GM12875 (cell line): ENCODE data around the gene PAFAH1B1.
"Not testable (repeated sequence)": the region's sequence is repeated elsewhere in the genome, so short reads cannot be mapped to it uniquely, and the experiment has no call there.

Source experiments
- H3K4me3 ChIP-seq: one replicate; pipeline ENCODE4 v1.5.1; 2011; ENCODE audit warnings: low read depth, low read length, control low read depth
- TF ChIP-seq, protein P1 (sequence below): IDR thresholded peaks from 2 replicates; pipeline ENCODE4 v1.5.1; 2011; ENCODE audit warnings: low read depth, mild to moderate bottlenecking, control low read depth, inconsistent platforms, low read length, moderate library complexity, borderline replicate concordance; ENCODE audit not compliant: insufficient read depth

PAFAH1B1 gene

DNA sequence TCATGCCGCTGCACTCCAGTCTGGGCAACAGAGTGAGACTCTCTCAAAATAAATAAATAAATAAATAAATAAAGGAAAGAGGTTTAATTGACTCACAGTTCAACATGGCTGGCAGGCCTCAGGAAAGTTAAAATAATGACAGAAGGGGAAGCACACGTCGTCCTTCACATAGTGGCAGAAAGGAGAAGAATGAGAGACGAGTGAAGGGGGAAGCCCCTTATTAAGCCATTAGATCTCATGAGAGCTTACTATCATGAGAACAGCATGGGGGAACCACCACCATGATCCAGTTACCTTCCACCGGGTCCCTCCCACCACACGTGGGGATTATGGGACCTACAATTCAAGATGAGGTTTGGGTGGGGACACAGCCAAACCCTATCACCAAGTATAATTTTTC, 54.5 kb downstream of the PAFAH1B1 start:
- H3K4me3 ChIP-seq = no peak overlapping the region
- TF ChIP-seq, protein P1, sequence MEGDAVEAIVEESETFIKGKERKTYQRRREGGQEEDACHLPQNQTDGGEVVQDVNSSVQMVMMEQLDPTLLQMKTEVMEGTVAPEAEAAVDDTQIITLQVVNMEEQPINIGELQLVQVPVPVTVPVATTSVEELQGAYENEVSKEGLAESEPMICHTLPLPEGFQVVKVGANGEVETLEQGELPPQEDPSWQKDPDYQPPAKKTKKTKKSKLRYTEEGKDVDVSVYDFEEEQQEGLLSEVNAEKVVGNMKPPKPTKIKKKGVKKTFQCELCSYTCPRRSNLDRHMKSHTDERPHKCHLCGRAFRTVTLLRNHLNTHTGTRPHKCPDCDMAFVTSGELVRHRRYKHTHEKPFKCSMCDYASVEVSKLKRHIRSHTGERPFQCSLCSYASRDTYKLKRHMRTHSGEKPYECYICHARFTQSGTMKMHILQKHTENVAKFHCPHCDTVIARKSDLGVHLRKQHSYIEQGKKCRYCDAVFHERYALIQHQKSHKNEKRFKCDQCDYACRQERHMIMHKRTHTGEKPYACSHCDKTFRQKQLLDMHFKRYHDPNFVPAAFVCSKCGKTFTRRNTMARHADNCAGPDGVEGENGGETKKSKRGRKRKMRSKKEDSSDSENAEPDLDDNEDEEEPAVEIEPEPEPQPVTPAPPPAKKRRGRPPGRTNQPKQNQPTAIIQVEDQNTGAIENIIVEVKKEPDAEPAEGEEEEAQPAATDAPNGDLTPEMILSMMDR = no peak

- H3K4me3 ChIP-seq = no peak overlapping the region
- TF ChIP-seq, protein P1 = no peak
These were observed 55.7 kb downstream of the PAFAH1B1 start for GRCh38 chr17:2649191-2649590.

DNA sequence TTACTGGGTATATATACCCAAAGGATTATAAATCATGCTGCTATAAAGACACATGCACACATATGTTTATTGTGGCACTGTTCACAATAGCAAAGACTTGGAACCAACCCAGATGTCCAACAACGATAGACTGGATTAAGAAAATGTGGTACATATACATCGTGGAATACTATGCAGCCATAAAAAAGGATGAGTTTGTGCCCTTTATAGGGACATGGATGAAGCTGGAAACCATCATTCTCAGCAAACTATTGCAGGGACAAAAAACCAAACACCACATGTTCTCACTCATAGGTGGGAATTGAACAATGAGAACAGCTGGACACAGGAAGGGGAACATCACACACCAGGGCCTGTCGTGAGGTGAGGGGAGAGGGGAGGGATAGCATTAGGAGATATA, 59.5 kb downstream of the PAFAH1B1 start:
- H3K4me3 ChIP-seq = not testable (repeated sequence)

- TF ChIP-seq, protein P1 = no peak
- no peak overlapping the region for H3K4me3 ChIP-seq
These were observed 62.1 kb downstream of the PAFAH1B1 start for GRCh38 chr17:2655546-2655945.

- TF ChIP-seq, protein P1 = no peak
- no peak overlapping the region for H3K4me3 ChIP-seq
These were observed 62.8 kb downstream of the PAFAH1B1 start for GRCh38 chr17:2656283-2656682.

GRCh38 chr17:2659337-2659736, 65.9 kb downstream of the PAFAH1B1 start:
- H3K4me3 ChIP-seq = not testable (repeated sequence)

DNA sequence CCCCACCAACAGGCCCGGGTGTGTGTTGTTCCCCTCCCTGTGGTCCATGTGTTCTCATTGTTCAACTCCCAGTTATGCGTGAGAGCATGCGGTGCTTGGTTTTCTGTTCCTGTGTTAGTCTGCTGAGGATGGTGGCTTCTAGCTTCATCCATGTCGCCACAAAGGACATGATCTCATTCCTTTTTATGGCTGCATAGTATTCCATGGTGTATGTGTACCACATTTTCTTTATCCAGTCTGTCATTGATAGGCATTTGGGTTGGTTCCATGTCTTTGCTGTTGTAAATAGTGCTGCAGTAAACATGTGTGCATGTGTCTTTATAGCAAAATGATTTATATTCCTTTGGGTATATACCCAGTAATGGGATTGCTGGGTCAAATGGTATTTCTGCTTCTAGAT, 67.0 kb downstream of the PAFAH1B1 start:
- H3K4me3 ChIP-seq = not testable (repeated sequence)

GRCh38 chr17:2672026-2672425, 78.6 kb downstream of the PAFAH1B1 start:
- TF ChIP-seq, protein P1 = no peak
- H3K4me3 ChIP-seq = no peak overlapping the region

DNA sequence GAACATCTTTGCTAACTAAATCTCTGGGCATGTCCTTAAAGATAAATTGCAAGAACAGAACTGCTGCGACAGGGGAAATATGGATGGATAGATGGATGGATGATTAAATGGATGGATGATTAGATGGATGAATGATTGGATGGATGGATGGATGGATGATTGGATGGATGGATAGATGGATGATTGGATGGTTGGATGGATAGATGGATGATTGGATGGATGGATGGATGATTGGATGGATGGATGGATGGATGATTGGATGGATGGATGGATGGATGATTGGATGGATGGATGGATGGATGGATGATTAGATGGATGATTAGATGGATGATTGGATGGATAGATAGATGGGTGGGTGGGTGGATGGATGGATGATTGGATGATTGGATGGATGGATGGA, 85.8 kb downstream of the PAFAH1B1 start:
- not testable (repeated sequence) for H3K4me3 ChIP-seq

GRCh38 chr17:2680961-2681360, 87.5 kb downstream of the PAFAH1B1 start:
- TF ChIP-seq, protein P1 = no peak
- H3K4me3 ChIP-seq = no peak overlapping the region
